Activated CD4-positive, alpha-beta T cell treated with anti-CD3 and anti-CD28 coated beads, Interleukin-2, amount 50 U/mL, for 1 hour (primary cell): ENCODE measurements around the gene PALM.

Source experiments
- DNase-seq: peaks from one replicate; pipeline ENCODE4 v3.0.0-alpha.2; 2020

PALM gene

GRCh38 chr19:755063-755462 lies 46.3 kb downstream of the PALM start:
- DNase-seq: no peak

- DNase-seq: no peak
Observed at GRCh38 chr19:756236-756635, 47.5 kb downstream of the PALM start.

GRCh38 chr19:756821-757688 lies 48.3 kb downstream of the PALM start:
- no peak for DNase-seq

GRCh38 chr19:757811-758668 lies 49.3 kb downstream of the PALM start:
- DNase-seq: no peak

- DNase-seq: no peak
Observed at GRCh38 chr19:763181-763580, 54.4 kb downstream of the PALM start.

GRCh38 chr19:763869-764268 lies 55.1 kb downstream of the PALM start:
- DNase-seq: no peak

- DNase-seq: no peak
Observed at GRCh38 chr19:764301-764700, 55.6 kb downstream of the PALM start.

- no peak for DNase-seq
Observed at GRCh38 chr19:765179-765738, 56.5 kb downstream of the PALM start.

GRCh38 chr19:768424-768823 lies 59.7 kb downstream of the PALM start:
- DNase-seq: no peak

- DNase-seq: no peak
Observed at GRCh38 chr19:769616-770015, 60.9 kb downstream of the PALM start.

GRCh38 chr19:771332-771785 lies 62.6 kb downstream of the PALM start:
- DNase-seq: peak; percentile 23

- no peak for DNase-seq
Observed at GRCh38 chr19:772063-772462, 63.3 kb downstream of the PALM start.

GRCh38 chr19:772730-773436 lies 64.1 kb downstream of the PALM start:
- no peak for DNase-seq

GRCh38 chr19:776549-776948 lies 67.8 kb downstream of the PALM start:
- no peak for DNase-seq

- DNase-seq: no peak
Observed at GRCh38 chr19:778910-779653, 70.3 kb downstream of the PALM start.

- DNase-seq: no peak
Observed at GRCh38 chr19:780935-781334, 72.2 kb downstream of the PALM start.

- DNase-seq: no peak
Observed at GRCh38 chr19:781800-782184, 73.1 kb downstream of the PALM start.

GRCh38 chr19:782185-782877 lies 73.6 kb downstream of the PALM start:
- no peak for DNase-seq

GRCh38 chr19:782878-783668 lies 74.3 kb downstream of the PALM start:
- DNase-seq: no peak

GRCh38 chr19:784541-784940 lies 75.8 kb downstream of the PALM start:
- no peak for DNase-seq

GRCh38 chr19:787536-787935 lies 78.8 kb downstream of the PALM start:
- no peak for DNase-seq
